SH-SY5Y (cell line): ENCODE data around the gene RNU4-1.

Source experiments
- GATA2 ChIP-seq: IDR thresholded peaks from 2 replicates; pipeline ENCODE4 v1.6.1; 2011; ENCODE audit warnings: mild to moderate bottlenecking, low read depth, low read length
- GATA3 ChIP-seq: IDR thresholded peaks from 2 replicates; pipeline ENCODE4 v1.6.1; 2011; ENCODE audit warnings: low read depth, mild to moderate bottlenecking, low read length, moderate library complexity

GRCh38 chr12:120331390-120331789 lies 38.4 kb upstream of the RNU4-1 start:
- TF ChIP-seq GATA3 (no peak), GATA2 (no peak)
